Breast epithelium (tissue), 4 donors: Measurements from ENCODE around the gene C2CD4D. TPM values are rescaled to one million over a fixed set of nuclear protein-coding genes. Genes with fewer than 3 reads are reported as not detected.
"Not testable (repeated sequence)": the region's sequence is repeated elsewhere in the genome, so short reads cannot be mapped to it uniquely, and the experiment has no call there.

ENCODE experiments used
- DNase-seq, 2 donors: peaks; one replicate each; pipeline ENCODE4 v3.0.0-alpha.2; 2019; ENCODE audit warnings: low spot score in 2 of 2
- H3K27ac ChIP-seq, 2 donors: fragments of 200-600 bp; sonication (generic) in 1 of 2; one replicate each; pipeline ENCODE4 v1.5.1; 2016 to 2019; ENCODE audit warnings: mild to moderate bottlenecking in 1 of 2
- H3K27me3 ChIP-seq, 2 donors: fragments of 200-600 bp; sonication (generic) in 1 of 2; one replicate each; pipeline versions ENCODE4 v1.5.1 to v1.6.0; 2017 to 2019; ENCODE audit warnings: control low read depth in 1 of 2, mild to moderate bottlenecking in 1 of 2
- H3K36me3 ChIP-seq: fragments of 200-600 bp; one replicate; pipeline ENCODE4 v1.5.1; 2019
- H3K4me1 ChIP-seq, 2 donors: fragments of 200-600 bp; sonication (generic); one replicate each; pipeline ENCODE4 v1.5.1; 2016 to 2019; ENCODE audit warnings: control low read depth in 1 of 2
- H3K4me3 ChIP-seq, 3 donors: fragments of 200-600 bp; sonication (generic); 1 replicate in 2 of 3; 2 replicates in 1 of 3; pipeline ENCODE4 v1.5.1; 2016 to 2019; ENCODE audit warnings: mild to moderate bottlenecking in 3 of 3, moderate library complexity in 2 of 3
- H3K9me3 ChIP-seq, 2 donors: fragments of 200-600 bp; sonication (generic) in 1 of 2; one replicate each; pipeline ENCODE4 v1.5.1; 2016 to 2019; ENCODE audit warnings: control low read depth in 1 of 2
- POLR2A ChIP-seq: fragments of 450-650 bp; IDR thresholded peaks from one replicate; pipeline ENCODE4 v1.6.1; 2016; ENCODE audit warnings: antibody characterized with exemption, mild to moderate bottlenecking, moderate library complexity
- POLR2AphosphoS5 ChIP-seq, 3 donors: sonication (generic); formaldehyde crosslinking; IDR thresholded peaks; one replicate each; pipeline ENCODE4 v1.6.1; 2017; ENCODE audit warnings: antibody characterized with exemption in 3 of 3
- intact Hi-C: fragments of 100-400 bp; cut with DNase I; formaldehyde crosslinking; loops from one replicate; pipeline ENCODE4 v1.15.1; 2023; ENCODE audit warnings: low total_unique reads
- total RNA-seq, 3 donors: library from RNA; depleted of rRNA; stranded (reverse); fragments of >200 nt; gene quantifications; one replicate each; pipeline ENCODE4 v1.1.0, GENCODE V29; 2016
- TF ChIP-seq, protein P1 (sequence below), 3 donors: fragments of 450-650 bp; IDR thresholded peaks; one replicate each; pipeline ENCODE4 v1.5.1; 2016 to 2017; ENCODE audit warnings: antibody characterized with exemption in 3 of 3, mild to moderate bottlenecking in 3 of 3, moderate library complexity in 3 of 3

The C2CD4D gene
- total RNA-seq, 3 donors from 2014 or later, result 0.32 to 0.73 TPM; not detected in 1

GRCh38 chr1:151855933-151856332 is 16.3 kb upstream of the C2CD4D start:
- intact Hi-C loops, result no loop called here
- Histone ChIP-seq H3K4me1 (no peaks in the 10 kb centered on the region), H3K9me3 (no peaks in the 10 kb centered on the region), H3K27ac (no peak overlapping the region), H3K36me3 (no peaks in the 10 kb centered on the region), H3K4me3 (no peak overlapping the region), H3K27me3 (no peaks in the 10 kb centered on the region)
- TF ChIP-seq, protein P1, sequence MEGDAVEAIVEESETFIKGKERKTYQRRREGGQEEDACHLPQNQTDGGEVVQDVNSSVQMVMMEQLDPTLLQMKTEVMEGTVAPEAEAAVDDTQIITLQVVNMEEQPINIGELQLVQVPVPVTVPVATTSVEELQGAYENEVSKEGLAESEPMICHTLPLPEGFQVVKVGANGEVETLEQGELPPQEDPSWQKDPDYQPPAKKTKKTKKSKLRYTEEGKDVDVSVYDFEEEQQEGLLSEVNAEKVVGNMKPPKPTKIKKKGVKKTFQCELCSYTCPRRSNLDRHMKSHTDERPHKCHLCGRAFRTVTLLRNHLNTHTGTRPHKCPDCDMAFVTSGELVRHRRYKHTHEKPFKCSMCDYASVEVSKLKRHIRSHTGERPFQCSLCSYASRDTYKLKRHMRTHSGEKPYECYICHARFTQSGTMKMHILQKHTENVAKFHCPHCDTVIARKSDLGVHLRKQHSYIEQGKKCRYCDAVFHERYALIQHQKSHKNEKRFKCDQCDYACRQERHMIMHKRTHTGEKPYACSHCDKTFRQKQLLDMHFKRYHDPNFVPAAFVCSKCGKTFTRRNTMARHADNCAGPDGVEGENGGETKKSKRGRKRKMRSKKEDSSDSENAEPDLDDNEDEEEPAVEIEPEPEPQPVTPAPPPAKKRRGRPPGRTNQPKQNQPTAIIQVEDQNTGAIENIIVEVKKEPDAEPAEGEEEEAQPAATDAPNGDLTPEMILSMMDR (IDR thresholded peaks at IDR 0.05), result no peak
- TF ChIP-seq POLR2AphosphoS5 (IDR thresholded peaks at IDR 0.05) (no peak), POLR2A (no peak)
- peak in 1 of 2 donors; percentile 8 for DNase-seq

DNA sequence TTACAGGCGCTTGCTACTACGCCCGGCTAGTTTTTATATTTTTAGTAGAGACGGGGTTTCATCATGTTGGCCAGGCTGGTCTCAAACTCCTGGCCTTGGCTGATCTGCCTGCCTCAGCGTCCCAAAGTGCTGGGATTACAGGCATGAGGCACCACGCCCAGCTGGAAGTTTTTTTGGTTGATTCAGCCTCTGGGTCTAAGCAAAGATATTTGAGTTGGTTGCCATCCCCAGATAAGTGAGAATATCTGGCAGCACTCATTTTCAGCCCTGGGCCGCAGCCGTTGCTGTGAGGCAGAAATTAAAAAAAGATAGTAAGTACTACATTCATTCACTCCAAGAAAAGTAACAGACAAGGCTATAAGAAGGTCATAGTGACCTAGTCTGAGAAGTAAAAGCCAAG is 15.9 kb upstream of the C2CD4D start:
- H3K27ac ChIP-seq, H3K4me3 ChIP-seq, H3K36me3 ChIP-seq, DNase-seq, H3K27me3 ChIP-seq, intact Hi-C loops, H3K4me1 ChIP-seq, H3K9me3 ChIP-seq: not testable (repeated sequence)

GRCh38 chr1:151854658-151855057 is 15.0 kb upstream of the C2CD4D start:
- no peak overlapping the region for H3K4me3 ChIP-seq
- intact Hi-C loops, result no loop called here
- H3K4me1 ChIP-seq, result no peaks in the 10 kb centered on the region
- no peak for DNase-seq
- TF ChIP-seq POLR2A, result no peak
- TF ChIP-seq, protein P1 (IDR thresholded peaks at IDR 0.05), result no peak
- no peak for TF ChIP-seq POLR2AphosphoS5 (IDR thresholded peaks at IDR 0.05)
- no peaks in the 10 kb centered on the region for H3K36me3 ChIP-seq
- no peaks in the 10 kb centered on the region for H3K9me3 ChIP-seq
- no peaks in the 10 kb centered on the region for H3K27me3 ChIP-seq
- no peak overlapping the region for H3K27ac ChIP-seq

DNA sequence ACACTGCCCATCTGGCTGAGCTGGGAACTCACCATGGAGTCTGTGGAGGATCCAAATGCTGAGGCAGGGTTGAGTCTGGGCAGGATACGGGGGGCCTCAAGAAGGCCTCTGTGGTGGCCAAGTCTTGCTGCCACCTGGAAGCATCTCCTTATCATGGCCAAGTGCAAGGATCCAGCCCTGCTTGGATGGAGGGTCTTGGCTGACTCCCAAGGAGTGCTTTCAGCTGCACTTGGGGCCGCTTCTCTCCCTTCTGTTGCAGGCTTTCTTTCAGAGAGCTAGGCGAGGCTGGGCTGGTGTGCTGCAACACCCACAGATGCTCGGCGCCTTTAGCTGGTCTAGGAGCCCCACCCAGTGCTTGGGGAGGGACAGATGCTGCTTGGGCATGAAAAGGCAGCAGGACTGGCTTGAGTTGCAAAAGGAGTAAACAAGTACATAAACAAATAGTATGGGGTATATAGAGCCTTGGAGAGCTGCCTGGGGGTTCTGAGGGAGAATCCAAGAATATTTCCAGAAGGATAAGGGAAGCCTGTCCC is 13.9 kb upstream of the C2CD4D start, which contains the start of gene THEM5:
TSS of gene THEM5 (minus strand) at position 302 of the 533 bp plus-strand sequence. CDS start at position 155, 147 bp downstream.
- Histone ChIP-seq H3K9me3 (no peaks in the 10 kb centered on the region), H3K27me3 (no peaks in the 10 kb centered on the region), H3K27ac (no peak within 1 kb of the TSS), H3K36me3 (no peaks in the 10 kb centered on the region), H3K4me1 (no peaks in the 10 kb centered on the region), H3K4me3 (no peak within 1 kb of the TSS)
- DNase-seq, result no peak
- TF ChIP-seq, protein P1 (IDR thresholded peaks at IDR 0.05), result no peak
- no peak for TF ChIP-seq POLR2AphosphoS5 (IDR thresholded peaks at IDR 0.05)
- no peak for TF ChIP-seq POLR2A
- intact Hi-C loops, result no loop called here

DNA sequence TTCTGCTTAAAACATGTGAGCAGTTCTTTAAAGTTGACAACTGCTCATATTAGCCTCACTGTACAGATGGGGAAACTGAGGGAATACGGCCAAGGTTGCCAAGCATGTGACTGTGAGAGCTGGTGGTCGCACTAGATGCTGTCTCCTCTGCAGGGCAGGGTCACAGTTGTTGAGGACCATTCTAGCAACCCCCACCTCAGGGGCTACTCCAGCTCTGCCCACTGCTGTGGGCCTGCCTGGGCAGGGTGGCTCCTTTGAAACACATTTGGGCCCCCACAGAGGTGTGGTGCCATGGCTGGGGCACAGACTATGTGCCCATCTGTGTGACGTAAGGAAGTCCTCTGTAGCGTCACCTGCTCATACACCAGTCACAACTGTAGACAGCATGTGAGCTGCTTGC is 13.1 kb upstream of the C2CD4D start:
- intact Hi-C loops, result no loop called here

DNA sequence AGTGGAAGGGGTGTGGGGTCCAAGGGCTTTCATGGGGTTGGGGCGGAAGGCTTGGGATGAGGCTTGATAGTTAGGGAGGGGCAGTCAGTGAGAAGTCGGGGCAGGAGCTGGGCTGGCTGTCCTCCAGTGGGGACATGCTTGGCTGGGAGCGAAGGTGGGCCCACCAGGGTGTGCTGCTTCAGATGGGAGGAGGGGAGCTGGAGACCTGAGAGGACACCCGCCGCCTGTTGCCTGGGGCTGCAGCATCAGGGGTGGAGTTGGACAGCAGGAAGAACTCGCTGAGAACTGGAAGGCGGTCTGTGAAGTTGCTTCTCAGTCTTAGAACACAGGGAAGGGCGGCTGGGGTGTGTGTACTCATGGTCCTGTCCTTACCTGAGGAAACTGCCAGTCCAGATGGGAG is 12.3 kb upstream of the C2CD4D start:
- H3K4me1 ChIP-seq, result no peaks in the 10 kb centered on the region
- H3K27me3 ChIP-seq, result no peaks in the 10 kb centered on the region
- H3K36me3 ChIP-seq, result no peaks in the 10 kb centered on the region
- intact Hi-C loops, result no loop called here
- no peaks in the 10 kb centered on the region for H3K9me3 ChIP-seq
- no peak overlapping the region for H3K27ac ChIP-seq
- H3K4me3 ChIP-seq, result no peak overlapping the region
- TF ChIP-seq, protein P1 (IDR thresholded peaks at IDR 0.05), result no peak
- no peak for TF ChIP-seq POLR2A
- TF ChIP-seq POLR2AphosphoS5 (IDR thresholded peaks at IDR 0.05), result no peak
- no peak for DNase-seq

More for the DNA sequence above, 13.1 kb upstream of the C2CD4D start:
- H3K27me3 ChIP-seq, result no peaks in the 10 kb centered on the region
- H3K36me3 ChIP-seq, result no peaks in the 10 kb centered on the region
- no peak for TF ChIP-seq POLR2A
- no peak overlapping the region for H3K4me3 ChIP-seq
- DNase-seq, result no peak
- no peaks in the 10 kb centered on the region for H3K9me3 ChIP-seq
- no peak overlapping the region for H3K27ac ChIP-seq
- no peaks in the 10 kb centered on the region for H3K4me1 ChIP-seq
